Stimulated activated CD8-positive, alpha-beta memory T cell treated with anti-CD3 and anti-CD28 coated beads, Interleukin-4, amount 100 ng/mL, for 48 hours (primary cell): ENCODE results near the gene NANOS3.
"Not testable (repeated sequence)": the region's sequence is repeated elsewhere in the genome, so short reads cannot be mapped to it uniquely, and the experiment has no call there.

Experiments used
- DNase-seq: peaks from one replicate; pipeline ENCODE4 v3.0.0-alpha.2; 2020

Gene NANOS3

DNA sequence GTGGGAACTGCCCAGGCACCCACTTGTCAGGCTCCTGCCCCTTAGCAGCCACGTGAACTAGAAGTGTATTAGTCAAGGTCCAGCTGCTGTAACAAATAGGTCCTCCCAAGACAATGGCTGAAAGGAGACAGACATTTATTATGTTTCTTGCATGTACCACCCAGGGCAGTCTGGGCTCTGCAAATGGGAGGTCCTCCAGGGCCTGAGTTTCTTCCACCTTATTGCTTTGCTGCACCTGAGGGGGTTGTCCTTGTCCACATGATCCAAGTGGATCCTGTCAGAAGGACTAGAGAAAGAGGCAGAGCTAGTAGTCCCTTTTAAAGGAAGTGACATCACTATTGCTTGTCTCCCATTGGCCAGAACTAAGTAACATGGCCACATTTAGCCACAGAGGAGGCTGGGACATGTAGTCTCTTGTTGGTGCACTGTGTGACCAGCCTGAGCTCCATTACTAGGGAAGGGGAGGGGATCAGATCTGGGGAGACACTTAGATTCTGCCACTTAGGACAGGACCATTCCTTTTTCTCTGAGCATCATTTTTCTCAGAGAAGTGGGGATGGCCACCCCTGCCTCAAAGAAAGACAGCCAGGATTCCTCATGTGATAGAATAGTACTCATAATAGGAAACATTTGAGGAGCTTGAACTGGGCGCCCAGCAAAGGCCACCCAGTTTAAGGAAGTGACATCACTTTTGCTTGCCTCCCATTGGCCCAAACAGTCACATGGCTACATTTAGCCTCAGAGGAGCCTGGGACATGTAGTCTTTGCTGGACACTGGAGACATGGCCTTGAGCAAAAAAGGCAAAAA, 44.2 kb downstream of the NANOS3 start:
- peak; percentile 48 for DNase-seq

DNA sequence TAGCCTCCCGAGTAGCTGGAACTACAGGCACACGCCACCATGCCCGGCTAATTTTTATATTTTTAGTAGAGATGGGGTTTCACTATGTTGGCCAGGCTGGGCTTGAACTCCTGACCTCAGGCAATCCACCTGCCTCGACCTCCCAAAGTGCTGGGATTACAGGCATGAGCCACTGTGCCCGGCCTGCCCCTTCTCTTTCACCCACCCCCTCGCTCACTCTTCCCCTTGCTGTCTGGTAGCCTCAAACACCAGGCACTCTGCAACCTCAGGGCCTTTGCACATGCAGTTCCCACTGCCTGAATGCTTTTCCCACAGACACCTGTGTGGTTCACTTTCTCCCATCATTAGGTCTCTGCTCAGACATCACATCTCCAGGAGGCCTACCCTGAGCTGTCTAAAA, 45.2 kb downstream of the NANOS3 start:
- not testable (repeated sequence) for DNase-seq

DNA sequence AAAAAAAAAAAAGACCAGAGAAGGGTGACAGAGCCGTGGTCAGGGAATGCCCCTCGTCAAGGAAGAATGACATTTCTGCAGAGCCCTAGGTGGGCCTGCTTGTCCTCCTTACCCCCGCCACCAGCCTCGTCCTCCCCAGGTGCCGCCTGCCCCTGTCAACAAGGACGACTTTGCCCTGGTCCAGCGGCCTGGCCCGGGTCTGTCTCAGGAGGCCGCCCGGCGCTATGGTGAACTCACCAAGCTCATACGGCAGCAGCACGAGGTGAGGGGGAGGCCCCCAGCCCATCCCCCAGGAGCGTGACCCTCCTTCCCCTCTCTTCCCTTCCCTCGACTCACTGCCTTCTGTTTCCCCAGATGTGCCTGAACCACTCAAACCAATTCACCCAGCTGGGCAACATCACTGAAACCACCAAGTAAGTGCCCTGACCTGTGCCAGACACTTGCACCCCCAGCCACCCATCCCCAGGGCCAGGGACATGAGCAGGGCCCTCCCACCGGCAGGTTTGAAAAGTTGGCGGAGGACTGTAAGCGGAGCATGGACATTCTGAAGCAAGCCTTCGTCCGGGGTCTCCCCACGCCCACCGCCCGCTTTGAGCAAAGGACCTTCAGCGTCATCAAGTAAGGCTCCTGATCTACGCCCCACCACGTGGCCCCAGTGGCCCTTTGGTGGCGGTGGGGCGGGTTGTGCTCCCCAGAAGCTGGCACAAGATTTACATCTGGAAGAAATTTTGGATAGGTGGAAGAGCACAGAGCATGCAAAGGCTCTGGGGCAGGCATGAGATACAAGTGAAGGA, 46.5 kb downstream of the NANOS3 start:
- DNase-seq: no peak

DNA sequence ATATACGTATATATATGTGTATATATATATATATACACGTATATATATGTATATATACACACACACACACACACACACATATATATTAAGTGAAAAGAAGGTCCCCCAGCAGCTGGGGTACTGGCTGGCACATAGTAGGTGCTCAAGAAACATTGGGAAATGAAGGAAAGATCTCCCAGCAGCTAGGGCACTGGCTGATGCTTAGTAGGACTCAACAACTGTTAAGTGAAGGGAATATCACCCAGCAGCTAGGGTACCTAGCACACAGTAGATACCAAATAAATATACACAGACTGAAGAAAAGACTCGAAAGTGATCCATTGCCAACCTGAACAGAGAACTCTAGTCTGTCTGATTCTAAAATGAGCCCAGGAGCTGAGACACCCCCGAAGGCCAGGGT, 49.1 kb downstream of the NANOS3 start:
- no peak for DNase-seq

DNA sequence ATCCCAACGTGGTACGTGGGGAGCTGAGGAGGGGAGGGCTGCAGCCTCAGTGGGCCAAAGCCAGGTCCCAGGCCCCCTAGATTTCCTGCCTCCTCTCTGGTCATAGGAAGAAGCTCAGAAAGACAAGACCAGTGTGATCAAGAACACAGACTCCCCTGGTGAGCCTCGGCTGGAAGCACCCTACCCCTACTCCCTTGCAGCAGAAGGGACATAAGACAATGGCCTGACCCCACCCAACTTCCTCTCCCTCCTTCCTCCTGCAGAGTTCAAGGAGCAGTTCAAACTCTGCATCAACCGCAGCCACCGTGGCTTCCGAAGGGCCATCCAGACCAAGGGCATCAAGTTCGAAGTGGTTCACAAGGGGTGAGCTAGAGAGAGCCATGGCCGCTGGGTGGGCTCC, 49.8 kb downstream of the NANOS3 start:
- DNase-seq: no peak

DNA sequence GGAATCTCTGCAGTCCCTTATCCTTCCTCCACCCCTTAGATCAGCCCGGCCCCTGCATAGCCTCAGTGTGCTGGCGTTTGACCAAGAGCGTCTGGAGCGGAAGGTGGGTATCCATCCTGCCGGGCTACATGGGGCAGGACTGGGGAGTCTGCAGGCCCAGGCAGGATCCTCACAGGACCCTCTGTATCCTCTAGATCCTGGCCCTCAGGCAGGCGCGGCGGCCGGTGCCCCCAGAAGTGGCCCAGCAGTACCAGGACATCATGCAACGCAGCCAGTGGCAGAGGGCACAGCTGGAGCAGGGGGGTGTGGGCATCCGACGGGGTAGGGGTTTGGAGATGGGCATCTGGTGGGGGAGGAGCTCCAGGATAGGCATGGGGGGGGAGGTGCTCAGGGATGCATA, 52.4 kb downstream of the NANOS3 start:
- DNase-seq: no peak

DNA sequence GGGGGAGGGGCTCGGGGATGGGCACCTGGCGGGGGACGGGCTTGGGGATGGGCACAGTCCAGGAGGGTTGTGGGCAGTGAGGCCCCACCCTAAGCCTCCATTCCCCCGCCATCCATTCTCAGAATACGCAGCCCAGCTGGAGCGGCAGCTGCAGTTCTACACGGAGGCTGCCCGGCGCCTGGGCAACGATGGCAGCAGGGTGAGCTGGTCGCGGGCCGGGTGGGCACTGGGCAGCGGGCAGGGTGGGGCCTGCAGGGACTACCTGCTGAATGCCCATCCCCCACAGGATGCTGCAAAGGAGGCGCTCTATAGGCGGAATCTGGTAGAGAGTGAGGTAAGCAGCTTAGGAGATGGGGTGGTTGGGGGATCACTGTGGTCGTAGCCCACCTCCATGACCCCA, 53.0 kb downstream of the NANOS3 start:
- no peak for DNase-seq
